Iris pigment epithelial cell (primary cell): Measurements from ENCODE around the gene ADAMTS2.

Experiments used
- DNase-seq: peaks from one replicate; pipeline ENCODE4 v3.0.0-alpha.2; 2011; ENCODE audit warnings: low read depth

ADAMTS2 gene

DNA sequence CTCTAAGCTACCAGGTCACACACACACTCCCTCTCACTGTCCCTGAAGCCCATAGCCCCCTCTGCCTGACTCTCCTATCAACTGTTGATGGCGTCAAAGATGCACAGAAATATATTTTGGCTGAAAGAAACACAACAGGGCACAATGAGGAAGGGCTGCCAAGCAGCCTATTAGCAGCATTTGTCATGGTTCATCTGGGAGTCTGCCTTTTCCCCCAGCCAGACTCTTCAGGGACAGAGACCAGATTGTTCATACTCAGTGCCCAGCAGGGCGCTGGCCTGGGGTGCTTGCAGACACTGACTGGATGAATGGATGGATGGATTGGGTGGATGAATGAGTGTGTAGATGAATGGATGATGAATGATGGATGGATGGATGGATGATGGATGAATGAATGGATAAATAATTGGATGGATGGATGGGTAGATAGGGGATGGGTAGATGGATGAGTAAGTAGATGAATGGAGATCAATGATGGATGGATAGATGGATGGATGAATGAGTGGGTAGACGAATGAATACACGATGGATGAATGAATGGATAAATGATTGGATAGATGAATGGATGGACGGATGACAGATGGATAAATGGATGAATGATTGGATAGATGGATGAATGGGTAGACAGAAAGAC is 90.5 kb downstream of the ADAMTS2 start:
- DNase-seq, result no peak

DNA sequence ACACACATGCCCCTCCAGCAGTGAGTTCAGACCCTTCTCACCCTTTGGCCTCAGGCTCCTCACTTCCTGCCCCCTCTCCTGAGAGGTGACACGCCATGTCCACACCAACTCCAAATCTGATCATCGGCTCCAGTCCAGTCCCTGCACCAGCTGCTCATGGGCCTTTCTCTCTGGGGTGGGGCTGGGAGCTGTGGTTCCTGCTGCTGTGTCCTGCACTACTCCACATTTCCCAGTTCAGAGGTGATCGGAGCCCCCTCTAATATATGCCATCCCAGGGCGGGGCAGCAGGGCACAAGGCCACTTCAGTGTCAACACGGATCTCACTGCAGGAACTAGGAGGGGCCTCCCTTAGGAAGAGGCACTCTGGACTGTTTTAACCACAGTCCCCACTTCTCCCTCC is 91.5 kb downstream of the ADAMTS2 start:
- no peak for DNase-seq

DNA sequence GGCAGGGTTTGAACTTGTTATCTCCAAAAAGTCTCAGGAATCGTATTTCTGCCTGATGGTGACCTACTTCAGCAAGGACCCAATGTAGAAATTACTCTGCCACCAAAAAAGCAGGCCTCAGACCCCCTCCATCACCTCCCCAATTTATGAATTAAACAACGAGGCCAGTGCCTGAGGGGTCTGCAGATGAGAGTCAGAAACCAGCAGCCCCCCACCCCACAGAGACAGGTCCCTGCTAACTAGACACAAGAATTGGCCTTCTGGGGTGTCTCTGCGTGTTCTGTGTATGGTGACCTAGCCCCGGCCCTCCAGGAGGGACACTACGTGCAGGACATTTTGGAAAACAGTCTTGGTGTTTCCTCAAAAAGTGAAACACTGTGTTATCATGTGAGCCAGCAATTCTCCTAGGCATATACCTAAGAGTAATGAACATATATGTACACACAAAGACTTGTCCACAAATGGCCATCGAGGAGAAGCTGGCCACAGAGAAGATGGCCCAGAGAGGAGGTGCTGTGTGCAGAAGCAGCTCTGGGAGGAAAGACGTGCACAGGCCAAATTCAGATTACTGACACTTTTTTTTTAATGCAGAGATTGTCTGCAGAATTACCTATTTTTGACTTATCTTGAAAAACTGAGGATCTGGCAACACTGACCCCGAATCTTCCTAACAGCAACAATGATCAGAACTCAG is 93.8 kb downstream of the ADAMTS2 start:
- DNase-seq, result no peak

DNA sequence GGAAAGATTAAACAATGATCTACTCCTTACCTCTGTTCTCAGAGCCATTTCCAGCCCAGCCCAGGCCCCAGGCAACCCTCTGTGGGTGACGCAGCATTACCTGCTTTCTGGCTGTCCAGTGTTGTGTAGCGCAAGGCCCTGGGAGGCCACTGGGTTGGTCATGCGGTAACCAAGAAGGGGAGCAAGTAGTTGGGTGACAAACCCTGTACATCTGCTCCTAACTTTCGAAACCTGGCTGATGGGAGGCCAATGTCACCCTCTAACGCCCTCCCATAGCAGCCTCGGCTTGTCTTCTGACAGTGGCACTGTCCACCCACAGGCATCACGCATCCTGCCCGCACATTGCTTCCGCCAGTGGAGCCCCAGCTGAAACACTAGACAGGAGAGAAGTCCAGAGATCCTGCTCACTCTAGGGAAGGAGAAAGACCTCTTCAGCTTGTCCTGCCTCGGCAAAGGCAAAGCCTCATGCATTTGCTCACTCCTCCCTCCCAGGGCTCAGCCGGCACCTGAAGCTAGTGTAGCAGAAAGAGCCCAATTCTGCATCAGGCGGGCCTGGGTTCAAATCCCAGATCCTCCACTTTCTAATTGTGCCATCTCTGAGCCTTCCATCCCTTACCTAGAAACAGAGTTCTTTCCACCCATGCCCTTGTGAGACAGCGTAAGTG is 94.6 kb downstream of the ADAMTS2 start:
- DNase-seq, result no peak

DNA sequence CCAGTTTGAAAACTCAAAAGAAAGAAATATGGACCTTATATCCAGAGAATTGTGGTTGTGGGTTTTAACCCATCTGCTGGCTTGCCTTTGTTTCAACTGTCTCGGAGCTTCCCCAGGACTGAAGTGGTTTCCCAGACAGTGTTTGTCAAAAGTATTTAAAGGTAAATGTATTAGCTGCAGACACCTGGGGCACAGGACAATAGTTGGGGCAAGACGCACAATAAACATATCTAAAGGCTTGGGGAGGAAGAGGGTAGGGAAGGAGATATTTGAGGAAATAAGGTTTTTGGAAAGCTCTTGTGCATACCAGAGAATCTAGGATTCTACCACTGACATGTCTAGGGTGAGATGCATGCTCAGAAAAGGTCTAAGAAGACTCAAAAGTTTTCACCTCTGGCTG is 99.0 kb downstream of the ADAMTS2 start:
- no peak for DNase-seq

- no peak for DNase-seq
Measured at GRCh38 chr5:179245031-179245430, 100.2 kb downstream of the ADAMTS2 start.

- DNase-seq, result no peak
Measured at GRCh38 chr5:179244044-179244443, 101.2 kb downstream of the ADAMTS2 start.

DNA sequence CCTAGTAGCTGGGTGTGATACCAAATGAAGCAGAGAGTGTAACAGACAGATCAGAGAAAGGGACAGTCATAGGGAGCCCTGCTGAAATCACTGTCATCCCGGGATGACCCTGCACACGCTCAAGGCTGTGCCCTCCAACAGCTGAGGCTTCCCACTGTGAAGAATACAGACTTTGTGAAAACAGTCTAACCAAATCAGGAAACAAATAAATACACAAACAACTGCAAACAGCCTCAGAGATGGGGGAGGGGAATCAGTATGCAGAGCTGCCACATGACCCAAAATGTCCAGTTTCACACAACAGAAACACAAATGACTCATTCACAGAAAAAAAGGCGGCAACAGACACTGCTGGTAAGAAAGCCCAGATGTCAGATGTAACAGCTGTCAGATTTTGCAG is 101.9 kb downstream of the ADAMTS2 start:
- peak; percentile 49 for DNase-seq

- no peak for DNase-seq
Measured at GRCh38 chr5:179242676-179243075, 102.6 kb downstream of the ADAMTS2 start.

- no peak for DNase-seq
Measured at GRCh38 chr5:179241764-179242370, 103.4 kb downstream of the ADAMTS2 start.

DNA sequence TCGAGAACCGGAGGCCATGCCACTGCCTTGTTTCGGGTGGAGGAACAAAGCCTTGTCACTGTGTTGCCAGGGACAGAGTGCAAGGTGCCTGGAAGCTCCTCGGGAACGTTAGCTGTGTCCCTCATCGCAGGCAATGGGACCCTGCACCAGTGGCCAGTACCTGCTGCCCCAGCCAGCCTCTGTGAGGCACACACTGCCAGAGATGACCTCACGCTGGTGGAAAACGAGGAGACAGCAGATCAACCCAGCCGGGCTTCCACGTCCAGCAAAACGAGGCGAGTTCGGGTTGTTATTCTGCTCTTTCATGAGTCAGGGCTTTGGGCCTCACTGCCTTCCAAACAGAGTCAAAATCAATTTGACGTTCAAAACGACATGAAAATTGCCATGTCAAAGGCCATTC is 104.1 kb downstream of the ADAMTS2 start:
- DNase-seq, result no peak

DNA sequence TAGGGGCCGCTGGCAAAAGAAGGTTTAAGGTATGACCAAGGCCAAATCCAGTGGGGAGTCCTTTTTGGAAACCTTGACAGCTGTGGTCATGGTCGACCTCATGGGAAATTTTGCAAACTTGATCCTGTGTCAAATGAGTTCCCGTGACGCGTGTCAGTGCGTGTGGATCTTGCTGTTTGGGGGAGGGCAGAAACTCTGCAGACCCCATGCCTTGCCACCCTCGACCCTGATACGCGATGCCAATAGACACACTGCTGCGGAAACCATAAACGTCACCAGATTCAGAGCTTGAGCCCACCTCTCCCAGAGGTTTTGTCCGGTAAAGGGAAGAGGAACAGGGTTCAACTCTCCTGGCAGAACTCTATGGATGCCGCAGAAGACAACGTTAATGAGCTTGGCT is 104.7 kb downstream of the ADAMTS2 start:
- no peak for DNase-seq

- DNase-seq, result no peak
Measured at GRCh38 chr5:179239256-179240135, 105.8 kb downstream of the ADAMTS2 start.

- DNase-seq, result no peak
Measured at GRCh38 chr5:179238628-179238970, 106.7 kb downstream of the ADAMTS2 start.

GRCh38 chr5:179237770-179238627 is 107.3 kb downstream of the ADAMTS2 start:
- DNase-seq, result no peak

GRCh38 chr5:179235416-179236400 is 109.6 kb downstream of the ADAMTS2 start:
- no peak for DNase-seq

DNA sequence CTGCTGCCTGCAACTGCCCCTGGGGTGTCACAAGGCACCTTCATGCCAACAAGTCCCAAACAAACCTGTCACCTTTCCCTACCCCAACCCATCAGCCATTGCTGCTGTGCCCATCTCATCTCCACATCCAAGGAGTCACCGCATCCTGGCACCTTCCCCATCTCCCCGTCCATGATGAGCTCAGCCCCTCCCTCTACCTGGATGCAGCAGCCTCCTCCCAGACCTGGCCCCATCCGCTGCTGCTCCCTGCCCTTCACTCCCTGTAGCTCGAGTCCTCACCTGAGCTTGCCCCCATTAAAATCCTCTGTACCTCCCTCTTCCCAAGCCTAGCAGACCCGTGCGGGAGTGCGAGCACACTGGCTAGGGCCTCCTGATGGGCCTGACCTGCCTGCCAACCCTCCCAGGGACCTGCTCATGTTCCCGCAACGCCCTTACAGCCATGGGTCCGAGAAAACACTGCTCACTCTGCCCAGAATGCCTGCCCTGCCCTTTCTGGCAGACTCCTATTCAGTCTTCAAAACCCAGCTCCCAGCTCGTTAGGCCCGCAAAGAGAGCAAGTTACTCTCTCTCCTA is 110.6 kb downstream of the ADAMTS2 start:
- DNase-seq, result no peak

DNA sequence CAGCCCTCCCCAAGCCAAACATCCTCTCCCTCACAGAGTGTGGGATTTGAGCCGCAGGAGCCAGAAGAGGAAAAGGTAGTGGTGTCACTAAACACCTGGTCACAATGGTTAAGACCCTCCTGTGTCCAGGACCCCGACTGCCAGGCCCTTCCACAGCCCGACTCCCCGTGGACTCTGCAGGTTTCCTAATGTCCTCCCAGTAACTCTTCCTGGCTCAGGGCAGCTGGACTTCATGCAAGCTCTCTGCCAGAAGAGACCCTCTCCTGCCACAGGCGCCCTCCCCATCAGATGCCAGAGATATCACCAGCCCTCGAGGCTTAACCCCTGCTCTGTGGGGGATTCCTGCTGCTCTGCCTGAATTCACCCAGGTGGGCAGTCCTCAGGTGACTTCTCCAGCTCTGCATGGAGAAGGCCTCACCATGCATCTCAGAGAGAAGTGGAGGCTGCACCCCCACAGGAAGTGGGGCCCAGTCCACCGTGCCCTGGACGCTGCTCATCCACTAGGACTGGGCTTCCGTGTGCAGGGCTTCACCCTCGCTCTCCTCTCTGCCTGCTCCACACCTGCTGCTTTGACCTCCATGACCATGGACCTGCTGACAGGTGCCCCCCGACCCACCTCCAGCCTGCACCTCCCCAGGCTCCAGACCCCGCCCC is 111.2 kb downstream of the ADAMTS2 start:
- no peak for DNase-seq
